GM10248 (cell line): Measurements from ENCODE around the gene RAD51B.

Experiments
- CTCF ChIA-PET: fragments of 300-600 bp; sonication (Branson Sonifier 250); formaldehyde crosslinking; extraction: SDS; loops from one replicate; lab custom pipeline; 2021; ENCODE audit warnings: antibody characterized with exemption; lab: Yijun Ruan, JAX
- POLR2A ChIA-PET: fragments of 350-650 bp; sonication (Branson Sonifier 250); formaldehyde crosslinking; extraction: SDS; loops from one replicate; lab custom pipeline; 2020; ENCODE audit warnings: antibody characterized with exemption; lab: Yijun Ruan, JAX
- DNase-seq: peaks from one replicate; pipeline ENCODE4 v3.0.0; 2012; ENCODE audit errors: extremely low spot score
- TF ChIP-seq, protein P1 (sequence below): IDR thresholded peaks from 2 replicates; pipeline ENCODE4 v1.5.1; 2012; ENCODE audit warnings: mild to moderate bottlenecking, low read depth; ENCODE audit errors: extremely low read depth, missing control alignments, control extremely low read depth

RAD51B gene

DNA sequence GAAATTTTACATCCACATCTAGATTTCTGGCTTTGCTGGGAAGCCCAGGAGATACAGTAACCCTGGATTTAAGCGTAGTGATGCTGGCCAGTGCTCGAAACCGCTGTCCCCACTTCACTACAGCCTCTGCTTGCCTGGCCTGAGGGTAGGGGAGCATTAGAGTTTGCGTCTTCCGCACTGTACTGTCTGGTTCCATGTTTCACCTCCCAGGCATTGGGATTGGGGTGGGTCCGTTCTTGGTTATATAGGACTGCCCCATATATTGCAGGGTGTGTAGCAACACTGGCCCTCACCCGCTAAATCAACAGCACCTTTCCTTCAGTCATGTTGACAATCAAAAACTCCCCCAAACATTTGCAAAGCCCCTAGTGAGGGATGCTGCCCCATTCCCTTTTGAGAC lies 732.5 kb downstream of the RAD51B start:
- no peak for DNase-seq
- CTCF ChIA-PET, result no interaction called here
- TF ChIP-seq, protein P1, sequence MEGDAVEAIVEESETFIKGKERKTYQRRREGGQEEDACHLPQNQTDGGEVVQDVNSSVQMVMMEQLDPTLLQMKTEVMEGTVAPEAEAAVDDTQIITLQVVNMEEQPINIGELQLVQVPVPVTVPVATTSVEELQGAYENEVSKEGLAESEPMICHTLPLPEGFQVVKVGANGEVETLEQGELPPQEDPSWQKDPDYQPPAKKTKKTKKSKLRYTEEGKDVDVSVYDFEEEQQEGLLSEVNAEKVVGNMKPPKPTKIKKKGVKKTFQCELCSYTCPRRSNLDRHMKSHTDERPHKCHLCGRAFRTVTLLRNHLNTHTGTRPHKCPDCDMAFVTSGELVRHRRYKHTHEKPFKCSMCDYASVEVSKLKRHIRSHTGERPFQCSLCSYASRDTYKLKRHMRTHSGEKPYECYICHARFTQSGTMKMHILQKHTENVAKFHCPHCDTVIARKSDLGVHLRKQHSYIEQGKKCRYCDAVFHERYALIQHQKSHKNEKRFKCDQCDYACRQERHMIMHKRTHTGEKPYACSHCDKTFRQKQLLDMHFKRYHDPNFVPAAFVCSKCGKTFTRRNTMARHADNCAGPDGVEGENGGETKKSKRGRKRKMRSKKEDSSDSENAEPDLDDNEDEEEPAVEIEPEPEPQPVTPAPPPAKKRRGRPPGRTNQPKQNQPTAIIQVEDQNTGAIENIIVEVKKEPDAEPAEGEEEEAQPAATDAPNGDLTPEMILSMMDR, result no peak
- POLR2A ChIA-PET, result no interaction called here

DNA sequence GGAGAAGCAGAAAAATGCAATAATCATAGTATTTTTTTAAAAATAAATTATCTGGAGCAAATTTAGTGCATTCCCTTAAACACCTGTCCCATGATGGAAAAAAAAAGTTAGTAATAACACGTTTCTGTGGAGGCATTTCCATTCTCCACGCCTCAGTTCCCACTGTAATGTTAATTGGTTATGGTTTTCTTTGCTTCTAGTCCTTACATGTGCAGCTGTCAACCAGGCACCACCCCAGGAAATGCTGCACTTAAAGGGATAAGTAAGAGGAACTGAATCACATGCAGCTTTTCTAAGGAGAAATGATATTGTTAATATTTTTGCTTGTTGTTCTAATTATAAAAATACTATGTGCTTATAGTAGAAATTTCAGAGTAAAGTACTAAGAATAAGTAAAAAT lies 733.0 kb downstream of the RAD51B start:
- CTCF ChIA-PET, result no interaction called here
- POLR2A ChIA-PET, result no interaction called here
- DNase-seq, result no peak
- TF ChIP-seq, protein P1, result no peak

DNA sequence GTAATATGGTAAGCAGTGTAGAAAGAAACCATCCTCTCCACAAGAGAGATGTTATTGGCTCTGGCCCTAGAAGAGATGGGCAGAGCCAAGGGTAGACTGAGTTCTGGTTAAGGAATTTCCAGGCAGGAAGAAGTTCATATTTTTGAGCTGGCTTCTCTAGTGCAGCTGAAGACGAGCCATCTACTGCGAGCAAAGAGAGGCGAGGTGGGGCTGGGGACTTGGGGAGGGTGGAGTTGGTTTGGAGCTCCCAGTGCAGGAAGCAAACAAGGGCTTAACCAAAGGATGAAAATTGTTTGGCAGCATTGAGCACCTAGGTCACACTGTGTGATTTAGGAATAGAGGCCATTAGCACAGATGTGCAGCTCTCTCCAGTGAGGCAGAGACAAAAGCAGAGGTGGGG lies 733.7 kb downstream of the RAD51B start:
- ChIA-PET POLR2A (no interaction called here), CTCF (interaction anchor here (1.1 kb wide), 1 partner anchor 18 kb away, joined by 3 read pairs; no protein-coding TSS in a partner anchor)
- no peak for DNase-seq
- TF ChIP-seq, protein P1, result no peak

DNA sequence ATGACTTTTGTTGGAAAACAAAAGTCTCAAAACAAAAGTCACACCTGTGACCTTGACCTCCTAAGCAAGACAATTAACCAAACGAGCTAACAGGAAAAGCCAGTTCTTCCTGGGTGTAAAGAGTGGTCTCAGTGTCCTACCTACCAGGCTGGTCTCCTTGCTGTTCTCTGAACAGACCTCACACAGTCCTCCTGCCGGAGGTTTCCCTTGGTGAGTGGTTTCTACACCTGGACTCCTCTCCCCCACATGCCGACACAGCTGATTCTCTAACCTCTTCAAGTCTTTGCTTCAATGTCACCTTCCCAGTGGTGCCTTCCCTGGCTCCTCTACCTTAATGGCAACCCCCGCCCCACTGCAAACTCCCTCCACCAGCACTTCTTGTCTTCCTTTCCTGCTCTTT lies 734.7 kb downstream of the RAD51B start:
- TF ChIP-seq, protein P1, result no peak
- ChIA-PET CTCF (interaction anchor here (1.1 to 1.2 kb wide), 2 partner anchors 19 to 610 kb away, joined by 3 to 4 read pairs; no protein-coding TSS in a partner anchor), POLR2A (no interaction called here)
- no peak for DNase-seq

DNA sequence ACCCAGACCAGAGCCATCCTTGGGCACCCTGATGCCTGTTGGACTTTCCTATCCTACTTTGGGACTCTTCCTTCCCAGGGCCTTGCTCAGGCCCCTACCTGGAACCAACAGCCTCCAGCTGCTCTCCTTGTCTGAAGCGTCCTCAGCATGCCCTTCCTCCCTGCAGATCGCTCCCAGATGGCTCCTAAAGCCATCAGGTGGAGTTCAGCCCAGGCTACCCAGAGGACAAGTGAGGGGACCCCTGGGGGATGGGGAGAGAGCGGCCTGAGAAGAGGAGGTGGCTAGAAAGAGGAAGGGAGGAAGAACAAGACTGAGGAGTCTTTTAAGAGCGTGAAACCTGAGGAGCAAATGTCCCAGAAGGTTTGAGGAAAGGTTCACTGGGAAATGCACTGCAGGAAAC lies 736.7 kb downstream of the RAD51B start:
- no peak for DNase-seq
- TF ChIP-seq, protein P1, result no peak
- POLR2A ChIA-PET, result no interaction called here
- CTCF ChIA-PET, result no interaction called here

DNA sequence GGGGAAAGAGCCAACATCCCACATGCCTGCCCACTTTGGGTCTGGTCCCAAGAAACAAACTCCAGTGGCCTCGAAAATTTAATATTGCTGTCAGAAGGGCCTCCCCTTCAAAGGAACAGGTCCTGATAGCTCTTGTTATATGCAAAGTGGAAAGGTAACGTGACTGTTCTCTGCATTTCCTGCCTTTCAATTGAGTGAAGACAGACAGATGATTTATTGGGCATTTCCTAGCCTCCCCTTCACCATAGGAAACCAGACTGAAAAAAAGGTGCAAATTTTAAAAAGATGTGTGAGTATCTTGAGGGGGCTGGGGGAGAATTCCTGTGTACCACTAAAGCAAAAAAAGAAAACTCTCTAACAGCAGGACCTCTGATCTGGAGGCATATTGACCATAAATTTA lies 738.1 kb downstream of the RAD51B start:
- TF ChIP-seq, protein P1, result no peak
- ChIA-PET CTCF (interaction anchor here (1.0 kb wide), 1 partner anchor 249 kb away, joined by 3 read pairs; no protein-coding TSS in a partner anchor), POLR2A (no interaction called here)
- no peak for DNase-seq
